VCaP (cell line): Measurements from ENCODE around the gene B3GLCT.

ENCODE experiments used
- H3K27ac ChIP-seq: fragments of 450-650 bp; 2 replicates; pipeline ENCODE4 v1.5.1; 2017
- TF ChIP-seq, protein P1 (sequence below): fragments of 450-650 bp; conservative IDR thresholded peaks from 2 replicates; pipeline ENCODE4 v1.5.1; 2017; ENCODE audit warnings: mild to moderate bottlenecking, moderate library complexity

Gene B3GLCT

DNA sequence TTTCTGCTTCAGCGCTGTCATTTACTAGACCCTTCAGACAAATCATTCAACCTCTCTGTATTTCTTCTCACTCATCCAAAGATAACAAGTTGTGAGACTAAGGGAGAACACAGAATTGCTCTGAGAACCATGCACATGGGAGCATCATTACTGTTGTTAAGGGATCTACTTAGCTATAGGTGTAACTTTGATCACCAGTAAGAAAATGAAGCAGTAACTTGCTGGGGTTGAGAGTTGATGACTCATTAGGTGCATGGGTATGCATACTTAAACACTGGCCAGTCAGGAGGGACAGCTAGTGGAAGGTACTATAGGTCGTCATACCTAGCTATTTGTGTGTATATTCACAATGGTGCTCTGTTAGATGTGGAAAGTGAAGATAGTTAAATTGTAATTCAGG is 61.5 kb downstream of the B3GLCT start:
- TF ChIP-seq, protein P1, sequence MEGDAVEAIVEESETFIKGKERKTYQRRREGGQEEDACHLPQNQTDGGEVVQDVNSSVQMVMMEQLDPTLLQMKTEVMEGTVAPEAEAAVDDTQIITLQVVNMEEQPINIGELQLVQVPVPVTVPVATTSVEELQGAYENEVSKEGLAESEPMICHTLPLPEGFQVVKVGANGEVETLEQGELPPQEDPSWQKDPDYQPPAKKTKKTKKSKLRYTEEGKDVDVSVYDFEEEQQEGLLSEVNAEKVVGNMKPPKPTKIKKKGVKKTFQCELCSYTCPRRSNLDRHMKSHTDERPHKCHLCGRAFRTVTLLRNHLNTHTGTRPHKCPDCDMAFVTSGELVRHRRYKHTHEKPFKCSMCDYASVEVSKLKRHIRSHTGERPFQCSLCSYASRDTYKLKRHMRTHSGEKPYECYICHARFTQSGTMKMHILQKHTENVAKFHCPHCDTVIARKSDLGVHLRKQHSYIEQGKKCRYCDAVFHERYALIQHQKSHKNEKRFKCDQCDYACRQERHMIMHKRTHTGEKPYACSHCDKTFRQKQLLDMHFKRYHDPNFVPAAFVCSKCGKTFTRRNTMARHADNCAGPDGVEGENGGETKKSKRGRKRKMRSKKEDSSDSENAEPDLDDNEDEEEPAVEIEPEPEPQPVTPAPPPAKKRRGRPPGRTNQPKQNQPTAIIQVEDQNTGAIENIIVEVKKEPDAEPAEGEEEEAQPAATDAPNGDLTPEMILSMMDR, result no peak
- no peak overlapping the region for H3K27ac ChIP-seq

DNA sequence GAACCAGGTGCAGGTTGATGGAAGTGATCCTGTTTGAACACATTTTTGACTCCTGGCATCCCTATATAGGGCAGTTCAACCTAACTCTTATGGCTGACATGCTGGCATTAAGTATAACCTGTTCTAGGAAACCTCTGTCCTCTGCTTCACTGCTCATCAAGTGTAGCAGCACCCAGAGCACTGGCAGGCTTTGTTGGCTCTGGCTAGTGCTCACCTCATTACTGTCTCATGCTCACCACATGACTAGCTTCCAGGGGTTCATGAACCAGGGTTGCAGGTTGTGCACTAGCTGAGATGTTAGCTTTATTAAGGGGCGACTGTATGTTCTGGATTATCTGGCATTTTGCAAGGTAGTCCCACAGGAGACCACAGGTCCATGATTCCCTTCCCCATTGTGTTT is 63.6 kb downstream of the B3GLCT start:
- TF ChIP-seq, protein P1, result no peak
- H3K27ac ChIP-seq, result no peak overlapping the region

DNA sequence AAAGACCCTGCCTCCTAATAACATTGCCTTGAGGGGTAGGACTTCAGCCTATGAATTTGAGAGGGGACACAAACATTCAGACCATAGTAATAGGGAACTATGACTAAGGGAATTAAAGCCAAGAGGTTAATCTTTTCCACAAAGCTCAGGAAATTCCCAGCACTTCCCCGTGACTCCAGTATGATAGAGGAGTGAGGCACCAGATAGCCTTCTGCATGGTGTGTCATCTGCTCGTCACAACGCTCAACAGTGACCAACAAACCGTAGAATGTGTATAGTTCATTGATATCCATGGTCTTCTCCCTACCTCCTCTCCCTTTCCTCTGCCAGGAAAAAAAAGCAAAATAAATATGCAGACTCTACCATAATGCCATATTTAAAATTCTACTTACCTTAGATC is 64.4 kb downstream of the B3GLCT start:
- H3K27ac ChIP-seq, result no peak overlapping the region
- TF ChIP-seq, protein P1, result no peak

DNA sequence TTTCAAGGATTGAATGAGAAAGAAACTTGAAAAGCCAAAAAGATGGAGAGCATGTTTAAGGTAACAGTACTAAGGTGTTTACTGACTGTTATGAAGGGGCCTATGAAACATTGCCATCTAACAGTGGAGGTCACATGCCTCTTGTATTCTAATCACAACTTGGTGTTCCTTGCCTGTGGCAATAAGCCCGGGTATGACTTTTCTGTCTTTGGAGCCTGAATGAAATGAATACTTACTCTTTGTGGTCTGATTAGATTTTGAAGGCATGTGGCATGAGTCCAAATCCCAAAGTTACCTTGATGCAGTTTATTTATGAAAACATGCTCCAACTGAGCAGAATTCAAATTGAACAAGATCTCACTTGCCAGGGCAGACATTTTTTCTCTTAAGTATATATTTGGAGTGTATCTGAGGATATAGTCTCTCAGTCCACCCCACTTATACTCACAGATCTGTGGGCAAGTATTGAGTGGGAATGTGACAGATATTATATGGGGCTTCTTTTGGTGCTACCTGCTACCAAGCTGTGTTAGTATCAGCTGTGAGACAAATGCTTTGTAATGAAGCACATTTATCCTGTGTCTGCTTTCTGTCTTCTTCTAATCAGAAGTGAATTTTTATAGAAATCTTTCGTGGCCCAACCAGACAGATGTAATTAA is 67.5 kb downstream of the B3GLCT start:
- no peak overlapping the region for H3K27ac ChIP-seq
- TF ChIP-seq, protein P1, result no peak

DNA sequence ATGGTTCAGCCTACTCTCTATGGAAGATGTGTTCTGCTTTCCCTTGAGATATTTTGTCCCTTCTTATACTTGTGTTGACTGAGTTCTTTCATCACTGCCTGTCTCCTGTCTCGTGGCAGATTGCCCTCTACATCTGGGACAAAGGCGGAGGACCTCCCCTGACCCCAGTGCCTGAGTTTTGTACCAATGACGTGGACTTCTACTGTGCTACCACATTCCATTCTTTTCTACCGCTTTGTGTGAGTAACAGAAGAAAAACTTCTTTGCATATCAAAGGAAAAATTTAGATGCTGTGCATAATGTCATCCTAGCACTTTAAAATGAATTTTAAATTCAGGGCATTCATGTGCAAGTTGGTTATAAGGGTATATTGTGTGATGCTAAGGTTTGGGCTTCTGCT is 74.6 kb downstream of the B3GLCT start:
- no peak overlapping the region for H3K27ac ChIP-seq
- TF ChIP-seq, protein P1, result no peak

- H3K27ac ChIP-seq, result no peak overlapping the region
- TF ChIP-seq, protein P1, result no peak
Measured at GRCh38 chr13:31276421-31276820, 76.6 kb downstream of the B3GLCT start.

GRCh38 chr13:31278869-31279268 is 79.1 kb downstream of the B3GLCT start:
- TF ChIP-seq, protein P1, result no peak

More at GRCh38 chr13:31278869-31279268, 79.1 kb downstream of the B3GLCT start:
- no peak overlapping the region for H3K27ac ChIP-seq
